CD4-positive, CD25-positive, alpha-beta regulatory T cell (primary cell): Measurements from ENCODE around the gene ADGRV1. TPM values are rescaled to one million over a fixed set of nuclear protein-coding genes. Genes with fewer than 3 reads are reported as not detected.
"Not testable (repeated sequence)": the region's sequence is repeated elsewhere in the genome, so short reads cannot be mapped to it uniquely, and the experiment has no call there.

Experiments
- ATAC-seq, 2 donors: fragments of 150-1000 bp; cut with Tn5 transposase; one replicate each; pipeline ENCODE4 v1.10.0; 2021; ENCODE audit warnings: low read depth in 2 of 2, moderate number of reproducible peaks in 2 of 2, moderate library complexity in 1 of 2
- DNase-seq, 3 donors: peaks; one replicate each; pipeline versions ENCODE4 v3.0.0 to v3.0.0-alpha.2; 2012 to 2022; ENCODE audit warnings: mixed read lengths in 1 of 3
- H3K27ac ChIP-seq: one replicate; pipeline ENCODE4 v1.7.0; 2013; ENCODE audit warnings: mild to moderate bottlenecking, low read length; ENCODE audit not compliant: insufficient read depth, poor library complexity, severe bottlenecking
- H3K27me3 ChIP-seq: one replicate; pipeline ENCODE4 v1.7.0; 2013; ENCODE audit warnings: low read length; ENCODE audit not compliant: control insufficient read depth, insufficient read depth
- H3K36me3 ChIP-seq: one replicate; pipeline ENCODE4 v1.7.0; 2013; ENCODE audit warnings: mild to moderate bottlenecking, low read length, moderate library complexity; ENCODE audit not compliant: control insufficient read depth, insufficient read depth
- H3K4me1 ChIP-seq: 2 replicates; pipeline ENCODE4 v1.7.0; 2013; ENCODE audit warnings: mild to moderate bottlenecking, low read length; ENCODE audit not compliant: insufficient read depth, control insufficient read depth, poor library complexity, severe bottlenecking
- H3K4me3 ChIP-seq: one replicate; pipeline ENCODE4 v1.7.0; 2013; ENCODE audit warnings: low read depth, mild to moderate bottlenecking, low read length, moderate library complexity
- H3K9me3 ChIP-seq, 2 experiments: 1 replicate in 1 of 2; 2 replicates in 1 of 2; pipeline ENCODE4 v1.7.0; 2013; ENCODE audit warnings: low read length in 2 of 2, mild to moderate bottlenecking in 1 of 2, moderate library complexity in 1 of 2; ENCODE audit not compliant: control insufficient read depth in 2 of 2
- H3K27ac Mint-ChIP-seq, 3 donors: one replicate each; pipeline ENCODE4 v1.8.0; 2020 to 2022; ENCODE audit warnings: mild to moderate bottlenecking in 3 of 3, mixed read lengths in 3 of 3, moderate library complexity in 2 of 3
- H3K27me3 Mint-ChIP-seq: one replicate; pipeline ENCODE4 v1.8.0; 2022; ENCODE audit warnings: mild to moderate bottlenecking, mixed read lengths
- H3K36me3 Mint-ChIP-seq: one replicate; pipeline ENCODE4 v1.8.0; 2020; ENCODE audit warnings: mixed read lengths
- H3K4me1 Mint-ChIP-seq, 4 donors: one replicate each; pipeline ENCODE4 v1.8.0; 2020 to 2022; ENCODE audit warnings: mixed read lengths in 4 of 4, mild to moderate bottlenecking in 1 of 4
- H3K4me3 Mint-ChIP-seq, 4 donors: one replicate each; pipeline ENCODE4 v1.8.0; 2020 to 2022; ENCODE audit warnings: mild to moderate bottlenecking in 4 of 4, mixed read lengths in 4 of 4, moderate library complexity in 3 of 4
- H3K9me3 Mint-ChIP-seq, 7 donors: one replicate each; pipeline ENCODE4 v1.8.0; 2020 to 2022; ENCODE audit warnings: mixed read lengths in 7 of 7, mild to moderate bottlenecking in 3 of 7, moderate library complexity in 2 of 7
- polyA plus RNA-seq, 4 donors: library from polyadenylated mRNA; unstranded; fragments of 300-500 nt; fragmentation: Illumina TruSeq; gene quantifications; one replicate each; pipeline ENCODE4 v1.2.3, GENCODE V29; 2021
- total RNA-seq: library from RNA; stranded (reverse); gene quantifications from one replicate; pipeline ENCODE4 v1.2.3, GENCODE V29; 2022

ADGRV1 gene
- total and polyA plus RNA-seq, 5 donors from 2014 or later, result 0.42 to 0.52 TPM; not detected in 3

GRCh38 chr5:90657788-90658187, 99.2 kb downstream of the ADGRV1 start:
- no peak overlapping the region for H3K4me3 Mint-ChIP-seq
- H3K27me3 Mint-ChIP-seq, result no peaks in the 10 kb centered on the region
- no peak overlapping the region for H3K4me3 ChIP-seq
- no peaks in the 10 kb centered on the region for H3K36me3 Mint-ChIP-seq
- H3K4me1 ChIP-seq, result no peaks in the 10 kb centered on the region
- H3K27ac Mint-ChIP-seq, result no peak overlapping the region
- no peak overlapping the region for H3K27ac ChIP-seq
- H3K27me3 ChIP-seq, result no peaks in the 10 kb centered on the region
- no peaks in the 10 kb centered on the region for H3K4me1 Mint-ChIP-seq
- ATAC-seq (no peak), DNase-seq (no peak)
- H3K9me3 Mint-ChIP-seq, result peaks cover 0 to 1% (median 0%) of the 10 kb centered on the region in 7 donors
- no peaks in the 10 kb centered on the region for H3K9me3 ChIP-seq
- H3K36me3 ChIP-seq, result no peaks in the 10 kb centered on the region

- Histone ChIP-seq H3K27me3 (no peaks in the 10 kb centered on the region), H3K4me1 (no peaks in the 10 kb centered on the region), H3K27ac (no peak overlapping the region), H3K36me3 (no peaks in the 10 kb centered on the region), H3K9me3 (no peaks in the 10 kb centered on the region), H3K4me3 (no peak overlapping the region)
- DNase-seq, result no peak
- Mint-ChIP-seq H3K4me1 (no peaks in the 10 kb centered on the region), H3K9me3 (peaks cover 0 to 1% (median 0%) of the 10 kb centered on the region in 7 donors), H3K36me3 (no peaks in the 10 kb centered on the region), H3K4me3 (no peak overlapping the region), H3K27me3 (no peaks in the 10 kb centered on the region), H3K27ac (no peak overlapping the region)
- no peak for ATAC-seq
These were observed 100.0 kb downstream of the ADGRV1 start for GRCh38 chr5:90658620-90659019.

- not testable (repeated sequence) for H3K27me3 Mint-ChIP-seq
These were observed 109.5 kb downstream of the ADGRV1 start for GRCh38 chr5:90668079-90668565.

GRCh38 chr5:90675222-90675621, 116.6 kb downstream of the ADGRV1 start:
- H3K36me3 ChIP-seq, result no peaks in the 10 kb centered on the region
- Mint-ChIP-seq H3K27me3 (no peaks in the 10 kb centered on the region), H3K36me3 (no peaks in the 10 kb centered on the region), H3K9me3 (no peaks in the 10 kb centered on the region), H3K4me3 (no peak overlapping the region), H3K27ac (no peak overlapping the region), H3K4me1 (no peaks in the 10 kb centered on the region)
- no peaks in the 10 kb centered on the region for H3K27me3 ChIP-seq
- no peaks in the 10 kb centered on the region for H3K9me3 ChIP-seq
- no peak overlapping the region for H3K27ac ChIP-seq
- DNase-seq (no peak), ATAC-seq (no peak)
- no peak overlapping the region for H3K4me3 ChIP-seq
- no peaks in the 10 kb centered on the region for H3K4me1 ChIP-seq

More at GRCh38 chr5:90668079-90668565, 109.5 kb downstream of the ADGRV1 start:
- ATAC-seq, DNase-seq, H3K27ac Mint-ChIP-seq, H3K4me1 ChIP-seq, H3K4me3 ChIP-seq, H3K36me3 Mint-ChIP-seq, H3K27ac ChIP-seq, H3K4me3 Mint-ChIP-seq, H3K4me1 Mint-ChIP-seq, H3K27me3 ChIP-seq, H3K9me3 Mint-ChIP-seq, H3K9me3 ChIP-seq, H3K36me3 ChIP-seq: not testable (repeated sequence)

- peaks cover 0 to 3% (median 0%) of the 10 kb centered on the region in 7 donors for H3K9me3 Mint-ChIP-seq
- no peaks in the 10 kb centered on the region for H3K27me3 Mint-ChIP-seq
- DNase-seq, result no peak
- H3K4me3 Mint-ChIP-seq, result no peak overlapping the region
- ATAC-seq, result no peak
- no peaks in the 10 kb centered on the region for H3K36me3 ChIP-seq
- H3K36me3 Mint-ChIP-seq, result no peaks in the 10 kb centered on the region
- H3K27me3 ChIP-seq, result no peaks in the 10 kb centered on the region
- H3K27ac Mint-ChIP-seq, result no peak overlapping the region
- H3K9me3 ChIP-seq, result no peaks in the 10 kb centered on the region
- H3K27ac ChIP-seq, result no peak overlapping the region
- H3K4me1 ChIP-seq, result no peaks in the 10 kb centered on the region
- H3K4me1 Mint-ChIP-seq, result no peaks in the 10 kb centered on the region
- H3K4me3 ChIP-seq, result no peak overlapping the region
These were observed 122.4 kb downstream of the ADGRV1 start for GRCh38 chr5:90680921-90681563.

GRCh38 chr5:90682278-90682677, 123.7 kb downstream of the ADGRV1 start:
- H3K27ac ChIP-seq, result no peak overlapping the region
- Mint-ChIP-seq H3K27ac (no peak overlapping the region), H3K4me1 (no peaks in the 10 kb centered on the region), H3K4me3 (no peak overlapping the region), H3K9me3 (peaks cover 0 to 3% (median 0%) of the 10 kb centered on the region in 7 donors), H3K27me3 (no peaks in the 10 kb centered on the region), H3K36me3 (no peaks in the 10 kb centered on the region)
- no peaks in the 10 kb centered on the region for H3K36me3 ChIP-seq
- H3K27me3 ChIP-seq, result no peaks in the 10 kb centered on the region
- no peak overlapping the region for H3K4me3 ChIP-seq
- no peaks in the 10 kb centered on the region for H3K4me1 ChIP-seq
- H3K9me3 ChIP-seq, result no peaks in the 10 kb centered on the region
- no peak for DNase-seq
- no peak for ATAC-seq

- H3K9me3 Mint-ChIP-seq, result peaks cover 0 to 3% (median 0%) of the 10 kb centered on the region in 7 donors
- H3K4me1 ChIP-seq, result no peaks in the 10 kb centered on the region
- H3K27ac ChIP-seq, result no peak overlapping the region
- no peaks in the 10 kb centered on the region for H3K9me3 ChIP-seq
- no peaks in the 10 kb centered on the region for H3K27me3 Mint-ChIP-seq
- no peaks in the 10 kb centered on the region for H3K4me1 Mint-ChIP-seq
- no peak for ATAC-seq
- H3K36me3 Mint-ChIP-seq, result no peaks in the 10 kb centered on the region
- DNase-seq, result no peak
- H3K4me3 Mint-ChIP-seq, result no peak overlapping the region
- no peak overlapping the region for H3K27ac Mint-ChIP-seq
- H3K27me3 ChIP-seq, result no peaks in the 10 kb centered on the region
- H3K36me3 ChIP-seq, result no peaks in the 10 kb centered on the region
- H3K4me3 ChIP-seq, result no peak overlapping the region
These were observed 126.9 kb downstream of the ADGRV1 start for GRCh38 chr5:90685425-90686022.

GRCh38 chr5:90686363-90686762, 127.8 kb downstream of the ADGRV1 start:
- H3K36me3 Mint-ChIP-seq, H3K27ac ChIP-seq, H3K4me1 Mint-ChIP-seq, H3K4me1 ChIP-seq, H3K27me3 ChIP-seq, H3K4me3 Mint-ChIP-seq, H3K9me3 Mint-ChIP-seq, DNase-seq, ATAC-seq, H3K9me3 ChIP-seq, H3K4me3 ChIP-seq, H3K27me3 Mint-ChIP-seq, H3K27ac Mint-ChIP-seq, H3K36me3 ChIP-seq: not testable (repeated sequence)
